A204.1 (cell line): ENCODE data around the gene AKR1C2.
"Not testable (repeated sequence)": the region's sequence is repeated elsewhere in the genome, so short reads cannot be mapped to it uniquely, and the experiment has no call there.

Experiments
- FAIRE-seq: peaks from 2 replicates; lab custom pipeline; 2012; peaks lifted over from hg19 to GRCh38; lab: Jason Lieb, UNC

Gene AKR1C2

DNA sequence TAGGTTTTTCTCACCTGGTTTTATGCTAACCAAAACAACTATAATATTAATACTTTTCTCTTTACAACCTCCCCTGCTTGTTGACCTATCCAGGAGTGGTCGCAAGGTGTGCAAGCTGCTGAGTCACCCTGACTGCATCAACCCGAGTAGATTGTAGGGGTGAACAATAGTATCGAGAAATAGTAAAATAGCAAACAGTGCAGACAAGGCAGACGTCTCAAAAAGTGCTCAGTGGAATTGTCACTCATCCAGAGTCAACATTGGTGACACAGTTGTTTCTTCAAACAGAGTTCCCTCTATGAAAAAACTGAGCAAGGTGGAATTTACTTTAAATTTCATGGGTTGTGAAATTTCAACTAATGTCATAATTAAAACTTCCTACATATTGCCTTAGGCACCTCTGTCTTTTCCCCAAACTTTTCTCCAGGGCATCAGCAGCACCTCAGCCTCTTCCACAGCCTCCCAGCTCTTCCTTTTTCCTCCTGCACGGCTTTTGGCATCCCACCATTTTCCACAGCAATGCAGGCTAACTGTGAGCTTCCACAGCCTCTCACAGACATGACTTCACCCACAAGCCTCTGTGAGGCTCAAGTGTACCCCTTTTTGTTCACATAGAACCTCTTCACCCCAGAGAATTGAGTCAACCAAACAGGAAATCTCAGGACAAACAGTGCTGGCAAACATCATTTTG is 46.6 kb downstream of the AKR1C2 start:
- not testable (repeated sequence) for FAIRE-seq

- not testable (repeated sequence) for FAIRE-seq
These were observed 47.6 kb downstream of the AKR1C2 start for GRCh38 chr10:4956088-4956487.

DNA sequence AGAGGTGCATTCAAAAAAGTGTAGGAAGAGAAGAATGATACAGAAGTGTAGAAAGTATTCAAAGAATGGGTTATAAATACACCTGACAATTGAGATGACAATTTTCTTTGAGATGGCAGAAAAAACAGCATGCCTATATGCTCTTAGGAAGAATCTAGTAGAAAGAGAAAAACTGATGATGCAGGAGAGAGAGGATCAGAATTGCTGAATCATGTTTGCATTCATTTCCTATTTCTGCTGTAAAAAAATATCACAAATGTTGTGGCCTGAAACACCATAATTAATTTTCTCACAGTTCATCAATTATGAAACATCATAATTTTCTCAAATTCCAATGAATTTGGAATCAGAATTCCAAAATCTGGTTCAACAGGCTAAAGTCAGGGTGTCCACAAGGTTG is 50.3 kb downstream of the AKR1C2 start:
- no peak for FAIRE-seq

DNA sequence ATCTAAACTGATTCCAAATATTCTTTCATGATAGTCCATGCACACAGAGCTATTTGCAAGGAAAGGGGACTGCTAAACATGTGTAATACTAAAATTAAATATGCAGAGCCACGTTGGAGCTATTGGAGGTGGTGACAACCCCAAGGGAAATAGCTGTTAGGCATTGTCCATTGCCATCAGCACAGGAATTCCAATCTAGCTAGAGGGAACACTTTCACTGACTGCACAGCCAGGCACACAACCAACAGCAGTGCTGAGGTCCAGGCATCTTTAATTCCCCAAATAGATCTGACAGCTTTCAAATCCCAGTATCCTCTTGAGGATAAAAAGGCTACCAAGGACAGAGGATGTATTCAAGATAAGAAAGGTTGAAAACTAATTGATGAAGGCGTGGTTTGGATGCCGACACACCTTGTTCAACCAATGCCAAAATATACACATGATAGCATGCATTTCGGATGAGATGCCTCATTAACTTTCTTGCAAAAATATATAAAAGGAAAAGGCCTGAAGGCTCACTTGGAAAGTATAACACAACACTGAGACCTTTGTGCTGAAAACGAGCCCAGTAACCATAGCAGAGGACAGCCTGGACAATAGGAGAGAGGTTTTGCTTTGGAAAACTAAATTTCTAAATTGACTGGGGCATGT is 52.0 kb downstream of the AKR1C2 start:
- not testable (repeated sequence) for FAIRE-seq

- FAIRE-seq: no peak
These were observed 55.7 kb downstream of the AKR1C2 start for GRCh38 chr10:4947635-4948596.

GRCh38 chr10:4947039-4947634 is 56.5 kb downstream of the AKR1C2 start:
- no peak for FAIRE-seq

- FAIRE-seq: no peak
These were observed 57.6 kb downstream of the AKR1C2 start for GRCh38 chr10:4945766-4946717.

- no peak for FAIRE-seq
These were observed 58.8 kb downstream of the AKR1C2 start for GRCh38 chr10:4944841-4945240.

DNA sequence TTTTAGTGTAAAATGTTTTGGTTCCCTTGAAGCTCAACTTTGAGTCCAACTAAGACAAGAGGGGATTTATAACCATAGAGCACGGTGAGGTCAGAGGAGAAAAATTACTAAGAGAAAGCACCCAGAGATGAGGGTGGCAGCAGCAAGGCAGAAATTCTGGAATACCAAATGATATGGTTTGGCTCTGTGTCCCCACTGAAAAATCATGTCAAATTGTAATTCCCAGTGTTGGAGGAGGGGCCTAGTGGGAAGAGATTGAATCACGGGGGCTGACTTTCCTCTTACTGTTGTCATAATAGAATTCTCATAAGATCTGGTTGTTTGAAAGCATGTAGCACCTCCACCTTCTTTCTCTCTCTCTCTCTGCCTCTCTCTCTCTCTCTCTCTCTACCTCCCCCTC is 59.8 kb downstream of the AKR1C2 start:
- no peak for FAIRE-seq

GRCh38 chr10:4943416-4943815 is 60.2 kb downstream of the AKR1C2 start:
- not testable (repeated sequence) for FAIRE-seq

DNA sequence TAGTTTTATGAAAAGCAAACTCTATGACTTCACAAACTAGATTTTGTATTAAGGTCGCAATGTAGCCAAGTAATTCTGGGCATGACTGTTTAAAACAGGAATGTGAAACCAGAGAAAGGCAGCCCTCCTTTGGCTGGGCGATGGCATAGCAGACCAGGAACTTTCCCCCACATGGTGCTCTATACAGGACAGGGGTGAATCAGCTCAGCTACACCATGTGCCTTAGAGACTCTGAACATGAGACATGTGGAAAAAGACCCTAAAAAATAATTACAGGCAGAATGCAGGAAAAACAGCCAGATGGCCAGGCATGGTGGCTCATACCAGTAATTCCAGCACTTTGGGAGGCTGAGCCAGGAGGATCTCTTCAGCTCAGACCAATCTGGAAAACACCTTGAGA is 60.7 kb downstream of the AKR1C2 start:
- not testable (repeated sequence) for FAIRE-seq

DNA sequence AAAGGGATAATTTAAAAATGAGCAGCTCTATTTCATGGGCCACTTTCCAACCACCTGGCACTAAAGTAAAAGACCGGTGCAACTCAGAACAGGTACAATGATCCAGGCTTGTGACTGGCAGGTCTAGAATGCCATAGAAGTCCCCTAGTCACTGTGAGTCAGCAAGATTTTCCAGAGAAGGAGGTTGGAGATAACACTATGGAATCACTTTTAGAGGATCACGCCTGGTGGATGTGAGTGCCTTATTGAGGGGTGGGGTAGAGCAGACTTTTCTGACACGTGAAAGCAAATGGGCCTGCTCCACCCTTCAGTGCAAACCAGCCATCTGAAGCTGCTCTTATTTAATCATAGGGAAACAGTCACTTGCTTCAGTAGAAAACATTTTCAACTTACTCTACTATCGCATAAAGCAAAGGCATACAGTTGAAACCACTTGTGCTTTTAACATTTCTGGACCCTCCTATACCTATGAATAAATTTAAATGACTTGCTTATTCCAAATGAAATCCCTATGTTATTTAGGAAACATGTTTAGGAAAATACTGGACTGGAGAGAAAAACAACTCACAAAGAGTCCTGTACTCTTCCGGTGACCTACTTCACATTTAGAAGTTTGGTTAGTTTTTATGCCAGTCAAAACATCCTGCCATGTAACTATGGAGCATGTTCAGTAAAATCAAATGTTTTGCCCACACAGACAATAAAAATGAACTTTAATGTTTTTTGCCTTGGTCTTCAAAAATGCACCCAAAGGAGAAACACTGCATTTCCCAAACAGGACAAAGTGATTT is 61.9 kb downstream of the AKR1C2 start:
- no peak for FAIRE-seq

DNA sequence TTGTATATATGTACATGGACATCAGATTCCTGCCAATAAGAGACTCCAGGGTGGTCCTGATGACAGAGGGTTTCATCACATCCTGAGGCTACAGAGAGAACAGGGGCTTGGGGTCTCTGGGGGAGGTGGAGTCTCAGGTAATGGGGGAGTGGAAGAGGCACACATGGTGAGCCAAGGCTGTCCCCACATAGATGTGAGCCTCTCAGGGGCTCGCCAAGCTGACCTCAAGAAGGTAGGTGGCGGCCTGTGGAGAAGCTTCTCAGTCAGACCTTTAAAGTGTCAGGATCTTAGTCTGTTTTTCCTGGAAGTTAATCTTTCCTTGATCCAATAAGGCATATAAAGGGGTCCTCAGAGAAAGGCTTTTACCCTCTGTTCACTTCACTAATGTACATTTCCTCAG is 62.7 kb downstream of the AKR1C2 start:
- not testable (repeated sequence) for FAIRE-seq

DNA sequence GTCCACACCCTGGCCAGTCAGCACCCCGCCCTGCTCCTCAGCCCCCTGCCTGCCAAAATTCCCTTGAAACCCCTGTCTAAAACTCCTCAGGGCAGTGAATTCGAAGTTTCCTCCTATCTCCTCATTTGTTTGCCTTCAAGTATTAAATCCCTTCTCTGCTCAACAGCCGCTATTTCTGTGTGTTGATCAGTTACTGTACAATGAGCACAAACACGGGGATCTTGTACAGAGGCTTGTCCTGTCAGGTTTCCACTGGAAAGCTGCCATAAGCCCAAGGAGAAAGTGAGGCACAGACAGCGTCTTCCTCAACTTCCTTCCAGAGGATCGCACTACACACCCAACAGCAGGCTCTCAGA is 63.6 kb downstream of the AKR1C2 start:
- not testable (repeated sequence) for FAIRE-seq

DNA sequence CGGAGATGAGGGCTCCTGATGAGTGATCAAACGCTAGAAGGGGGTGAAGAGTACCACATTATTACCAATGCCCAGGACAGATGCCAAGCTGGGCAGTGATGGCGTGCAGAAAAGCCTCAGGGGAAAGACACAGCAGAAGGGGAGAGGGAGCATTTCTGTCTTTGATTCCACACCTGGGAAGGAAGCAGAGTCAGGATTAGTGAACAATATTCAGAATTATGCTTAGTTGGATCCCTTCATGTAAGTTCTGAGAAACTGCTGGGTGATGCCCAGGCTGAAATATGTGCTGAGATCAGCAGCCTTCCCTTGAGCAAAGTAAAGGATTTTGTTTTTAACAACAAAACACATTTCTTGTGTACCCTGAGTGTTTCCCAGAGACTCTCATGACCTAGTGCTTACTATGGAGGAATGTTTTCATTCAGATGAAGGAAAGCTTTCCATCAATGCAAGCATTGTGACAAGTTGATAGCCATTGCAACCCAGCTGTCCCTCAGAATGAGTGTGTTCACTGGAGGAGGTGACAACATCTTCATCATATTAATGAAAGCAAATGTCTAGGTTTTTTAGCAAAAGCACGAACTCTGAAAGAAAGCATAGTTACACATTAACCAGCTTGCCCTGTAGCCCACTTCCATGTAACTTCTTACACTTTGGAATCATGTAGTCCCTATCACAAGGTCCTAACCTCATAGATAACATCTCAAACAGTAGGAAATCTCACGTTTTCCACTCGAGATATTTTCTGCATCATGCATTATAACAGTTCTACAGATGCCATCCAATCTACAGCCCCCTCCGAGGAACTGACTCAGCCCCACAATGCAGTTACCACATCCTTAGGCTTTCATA is 64.2 kb downstream of the AKR1C2 start:
- no peak for FAIRE-seq
